Mesendoderm (in vitro differentiated cells): Measurements from ENCODE around the gene SMYD4.

Experiments
- DNase-seq: peaks from one replicate; pipeline ENCODE4 v3.0.0; 2013
- H2AK5ac ChIP-seq: 2 replicates; pipeline ENCODE4 v1.6.1; 2013; ENCODE audit warnings: low read length, inconsistent platforms
- H2BK120ac ChIP-seq: 2 replicates; pipeline ENCODE4 v1.6.1; 2013; ENCODE audit warnings: low read depth, mild to moderate bottlenecking, low read length, moderate library complexity, mixed read lengths
- H2BK15ac ChIP-seq: replicated peaks from 2 replicates; pipeline ENCODE4 v1.6.1; 2013; ENCODE audit warnings: low read depth, mild to moderate bottlenecking, moderate library complexity
- H2BK5ac ChIP-seq: 2 replicates; pipeline ENCODE4 v1.6.1; 2013; ENCODE audit warnings: low read length, inconsistent platforms
- H3K18ac ChIP-seq: 2 replicates; pipeline ENCODE4 v1.6.1; 2013; ENCODE audit warnings: mild to moderate bottlenecking, low read length, mixed read lengths
- H3K23ac ChIP-seq: one replicate; pipeline ENCODE4 v1.6.1; 2013; ENCODE audit warnings: low read length
- H3K27ac ChIP-seq: 2 replicates; pipeline ENCODE4 v1.5.1; 2013; ENCODE audit warnings: low read depth, mild to moderate bottlenecking, inconsistent platforms, low read length, moderate library complexity
- H3K27me3 ChIP-seq: 2 replicates; pipeline ENCODE4 v1.6.1; 2013; ENCODE audit warnings: low read length, control low read depth, mild to moderate bottlenecking, inconsistent platforms; ENCODE audit not compliant: insufficient read depth, poor library complexity
- H3K36me3 ChIP-seq: 2 replicates; pipeline ENCODE4 v1.6.1; 2013; ENCODE audit warnings: low read length, inconsistent platforms; ENCODE audit not compliant: control insufficient read depth, insufficient read depth
- H3K4ac ChIP-seq: one replicate; pipeline ENCODE4 v1.6.1; 2013; ENCODE audit warnings: low read depth, mild to moderate bottlenecking, low read length, moderate library complexity
- H3K4me1 ChIP-seq: 2 replicates; pipeline ENCODE4 v1.6.1; 2013; ENCODE audit warnings: low read depth, low read length, inconsistent platforms; ENCODE audit not compliant: control insufficient read depth
- H3K4me2 ChIP-seq: 2 replicates; pipeline ENCODE4 v1.6.1; 2013; ENCODE audit warnings: low read length
- H3K4me3 ChIP-seq: 2 replicates; pipeline ENCODE4 v1.5.1; 2013; ENCODE audit warnings: mild to moderate bottlenecking, low read length
- H3K56ac ChIP-seq: one replicate; pipeline ENCODE4 v1.6.1; 2013; ENCODE audit warnings: low read length
- H3K79me1 ChIP-seq: 2 replicates; pipeline ENCODE4 v1.6.1; 2013; ENCODE audit warnings: low read length, inconsistent platforms
- H3K79me2 ChIP-seq: 2 replicates; pipeline ENCODE4 v1.6.1; 2013; ENCODE audit warnings: mild to moderate bottlenecking, low read length; ENCODE audit not compliant: control insufficient read depth, insufficient read depth
- H3K9ac ChIP-seq: 2 replicates; pipeline ENCODE4 v1.6.1; 2013; ENCODE audit warnings: low read length, inconsistent platforms
- H4K5ac ChIP-seq: one replicate; pipeline ENCODE4 v1.6.1; 2013; ENCODE audit warnings: low read length
- H4K8ac ChIP-seq: one replicate; pipeline ENCODE4 v1.6.1; 2013; ENCODE audit warnings: low read depth, mild to moderate bottlenecking, control low read depth, low read length, moderate library complexity
- WGBS: extraction: QIAGEN DNeasy Blood & Tissue Kit; methylation state at CpG from one replicate; pipeline ENCODE4 v1.1.7; 2013; ENCODE audit warnings: low lambda C conversion rate, missing lambda C conversion rate; ENCODE audit not compliant: insufficient coverage; ENCODE audit errors: extremely low coverage; 5-methylcytosine and 5-hydroxymethylcytosine counted together

The SMYD4 gene

GRCh38 chr17:1843947-1844346, 14.2 kb upstream of the SMYD4 start:
- Histone ChIP-seq H3K27ac (no peak overlapping the region), H2BK120ac (no peak overlapping the region), H3K23ac (no peak overlapping the region), H2BK15ac (no peak overlapping the region), H3K27me3 (no peaks in the 10 kb centered on the region), H3K18ac (no peak overlapping the region), H3K4me1 (no peaks in the 10 kb centered on the region), H4K5ac (no peak overlapping the region), H3K36me3 (peaks cover 5% of the 10 kb centered on the region), H3K79me2 (peaks cover 5% of the 10 kb centered on the region), H2BK5ac (no peak overlapping the region), H4K8ac (no peak overlapping the region), H3K4me3 (no peak overlapping the region), H3K9ac (no peak overlapping the region), H3K56ac (no peak overlapping the region), H2AK5ac (no peak overlapping the region), H3K4me2 (no peak overlapping the region), H3K4ac (no peak overlapping the region), H3K79me1 (peaks cover 4% of the 10 kb centered on the region)
- no CpG with 5 or more reads among the region's 9 CpGs for WGBS
- DNase-seq: no peak

- Histone ChIP-seq H3K23ac (no peak overlapping the region), H3K4me3 (no peak overlapping the region), H3K36me3 (peaks cover 2% of the 10 kb centered on the region), H3K27ac (no peak overlapping the region), H3K79me2 (peaks cover 8% of the 10 kb centered on the region), H3K4ac (no peak overlapping the region), H2AK5ac (no peak overlapping the region), H4K5ac (no peak overlapping the region), H2BK120ac (no peak overlapping the region), H2BK5ac (no peak overlapping the region), H3K4me1 (no peaks in the 10 kb centered on the region), H2BK15ac (no peak overlapping the region), H3K27me3 (no peaks in the 10 kb centered on the region), H3K79me1 (peaks cover 7% of the 10 kb centered on the region), H3K4me2 (no peak overlapping the region), H3K56ac (no peak overlapping the region), H3K18ac (no peak overlapping the region), H3K9ac (no peak overlapping the region), H4K8ac (no peak overlapping the region)
- WGBS: no CpG with 5 or more reads among the region's 4 CpGs
- DNase-seq: no peak
These were observed 9.8 kb upstream of the SMYD4 start for GRCh38 chr17:1839516-1839915.

GRCh38 chr17:1834380-1835149, 4.9 kb upstream of the SMYD4 start:
- Histone ChIP-seq H2BK15ac (no peak overlapping the region), H3K4me2 (no peak overlapping the region), H3K27ac (no peak overlapping the region), H3K4me1 (no peaks in the 10 kb centered on the region), H4K8ac (no peak overlapping the region), H4K5ac (no peak overlapping the region), H3K36me3 (peaks cover 2% of the 10 kb centered on the region), H3K18ac (no peak overlapping the region), H3K56ac (no peak overlapping the region), H3K4me3 (no peak overlapping the region), H3K23ac (no peak overlapping the region), H2AK5ac (no peak overlapping the region), H3K27me3 (no peaks in the 10 kb centered on the region), H2BK120ac (no peak overlapping the region), H2BK5ac (no peak overlapping the region), H3K9ac (no peak overlapping the region), H3K79me2 (peaks cover 23% of the 10 kb centered on the region), H3K79me1 (peaks cover 14% of the 10 kb centered on the region), H3K4ac (no peak overlapping the region)
- DNase-seq: no peak
- no CpG with 5 or more reads among the region's 12 CpGs for WGBS

GRCh38 chr17:1830288-1830687, 586 bp upstream of the SMYD4 start:
- no peaks in the 10 kb centered on the region for H3K4me1 ChIP-seq
- H3K27me3 ChIP-seq: no peaks in the 10 kb centered on the region
- no peak overlapping the region for H2BK5ac ChIP-seq
- H3K79me1 ChIP-seq: peaks cover 11% of the 10 kb centered on the region
- peaks cover 2% of the 10 kb centered on the region for H3K36me3 ChIP-seq
- no peak overlapping the region for H3K23ac ChIP-seq
- peak overlapping the region; percentile 93 for H3K4ac ChIP-seq
- H3K27ac ChIP-seq: no peak overlapping the region
- peak; percentile 60 for DNase-seq
- H3K18ac ChIP-seq: peak overlapping the region; percentile 87
- WGBS: no CpG with 5 or more reads among the region's 11 CpGs
- H3K9ac ChIP-seq: peak overlapping the region; percentile 92
- H3K79me2 ChIP-seq: peaks cover 18% of the 10 kb centered on the region
- H4K8ac ChIP-seq: no peak overlapping the region
- H2BK15ac ChIP-seq: no peak overlapping the region
- H3K56ac ChIP-seq: peak overlapping the region; percentile 94
- no peak overlapping the region for H2BK120ac ChIP-seq
- H4K5ac ChIP-seq: no peak overlapping the region
- no peak overlapping the region for H2AK5ac ChIP-seq
- peak overlapping the region; percentile 99 for H3K4me2 ChIP-seq
- peak overlapping the region; percentile 98 for H3K4me3 ChIP-seq

GRCh38 chr17:1829216-1829591, 498 bp downstream of the SMYD4 start:
- peaks cover 2% of the 10 kb centered on the region for H3K36me3 ChIP-seq
- no peak overlapping the region for H2BK120ac ChIP-seq
- H3K79me2 ChIP-seq: peaks cover 18% of the 10 kb centered on the region
- H4K5ac ChIP-seq: no peak overlapping the region
- H3K4ac ChIP-seq: peak overlapping the region; percentile 75
- H2BK15ac ChIP-seq: no peak overlapping the region
- H3K4me1 ChIP-seq: no peaks in the 10 kb centered on the region
- DNase-seq: no peak
- H2AK5ac ChIP-seq: no peak overlapping the region
- H4K8ac ChIP-seq: peak overlapping the region; percentile 2
- peak overlapping the region; percentile 98 for H3K56ac ChIP-seq
- H3K9ac ChIP-seq: peak overlapping the region; percentile 97
- H3K27me3 ChIP-seq: no peaks in the 10 kb centered on the region
- H3K79me1 ChIP-seq: peaks cover 11% of the 10 kb centered on the region
- H3K23ac ChIP-seq: no peak overlapping the region
- H2BK5ac ChIP-seq: no peak overlapping the region
- H3K4me3 ChIP-seq: peak overlapping the region; percentile 82
- WGBS: no CpG with 5 or more reads among the region's 13 CpGs
- peak overlapping the region; percentile 29 for H3K18ac ChIP-seq
- H3K27ac ChIP-seq: no peak overlapping the region
- H3K4me2 ChIP-seq: peak overlapping the region; percentile 89
